Stomach (tissue), 4 donors: ENCODE results near the gene GRB10.

Source experiments
- POLR2A ChIP-seq, 4 donors: fragments of 450-650 bp; IDR thresholded peaks; one replicate each; pipeline ENCODE4 v1.6.1; 2016; ENCODE audit warnings: antibody characterized with exemption in 4 of 4, control low read depth in 2 of 4, mild to moderate bottlenecking in 1 of 4, moderate library complexity in 1 of 4
- TF ChIP-seq, protein P1 (sequence below), 7 experiments: fragments of 450-650 bp in 4 of 7; fragments of 200-600 bp in 3 of 7; sonication (generic) in 3 of 7; IDR thresholded peaks; one replicate each; pipeline ENCODE4 v1.5.1; 2016 to 2019; ENCODE audit warnings: antibody characterized with exemption in 7 of 7, control low read depth in 2 of 7, mild to moderate bottlenecking in 1 of 7

DNA sequence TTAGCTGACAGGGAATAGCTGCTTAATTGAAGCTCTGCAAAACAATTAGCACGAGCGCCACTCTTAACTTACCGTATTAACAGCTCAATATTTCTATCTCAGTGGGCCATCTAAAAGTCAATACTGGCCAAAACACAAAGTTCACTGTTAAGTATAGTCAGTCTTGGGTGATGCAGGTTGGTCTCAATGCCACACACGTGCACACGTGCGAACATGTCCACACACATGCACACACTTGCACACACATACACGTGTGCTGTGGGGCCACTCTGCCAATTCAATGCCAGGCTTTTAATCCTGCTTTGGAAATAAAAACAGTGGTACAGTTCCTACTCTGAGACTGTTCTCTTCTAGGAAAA is 105.1 kb downstream of the GRB10 start:
- TF ChIP-seq, protein P1, sequence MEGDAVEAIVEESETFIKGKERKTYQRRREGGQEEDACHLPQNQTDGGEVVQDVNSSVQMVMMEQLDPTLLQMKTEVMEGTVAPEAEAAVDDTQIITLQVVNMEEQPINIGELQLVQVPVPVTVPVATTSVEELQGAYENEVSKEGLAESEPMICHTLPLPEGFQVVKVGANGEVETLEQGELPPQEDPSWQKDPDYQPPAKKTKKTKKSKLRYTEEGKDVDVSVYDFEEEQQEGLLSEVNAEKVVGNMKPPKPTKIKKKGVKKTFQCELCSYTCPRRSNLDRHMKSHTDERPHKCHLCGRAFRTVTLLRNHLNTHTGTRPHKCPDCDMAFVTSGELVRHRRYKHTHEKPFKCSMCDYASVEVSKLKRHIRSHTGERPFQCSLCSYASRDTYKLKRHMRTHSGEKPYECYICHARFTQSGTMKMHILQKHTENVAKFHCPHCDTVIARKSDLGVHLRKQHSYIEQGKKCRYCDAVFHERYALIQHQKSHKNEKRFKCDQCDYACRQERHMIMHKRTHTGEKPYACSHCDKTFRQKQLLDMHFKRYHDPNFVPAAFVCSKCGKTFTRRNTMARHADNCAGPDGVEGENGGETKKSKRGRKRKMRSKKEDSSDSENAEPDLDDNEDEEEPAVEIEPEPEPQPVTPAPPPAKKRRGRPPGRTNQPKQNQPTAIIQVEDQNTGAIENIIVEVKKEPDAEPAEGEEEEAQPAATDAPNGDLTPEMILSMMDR (IDR thresholded peaks at IDR 0.05) = no peak
- no peak for TF ChIP-seq POLR2A (IDR thresholded peaks at IDR 0.05)
